HG03045 (cell line): Measurements from ENCODE around the gene VWA3B.
"Not testable (repeated sequence)": the region's sequence is repeated elsewhere in the genome, so short reads cannot be mapped to it uniquely, and the experiment has no call there.

Experiments
- ATAC-seq: cut with Tn5 transposase; IDR thresholded peaks from one replicate; pipeline ENCODE4 v1.9.1; 2021; ENCODE audit warnings: mild to moderate bottlenecking, moderate library complexity; ENCODE audit not compliant: unreplicated experiment

Gene VWA3B

DNA sequence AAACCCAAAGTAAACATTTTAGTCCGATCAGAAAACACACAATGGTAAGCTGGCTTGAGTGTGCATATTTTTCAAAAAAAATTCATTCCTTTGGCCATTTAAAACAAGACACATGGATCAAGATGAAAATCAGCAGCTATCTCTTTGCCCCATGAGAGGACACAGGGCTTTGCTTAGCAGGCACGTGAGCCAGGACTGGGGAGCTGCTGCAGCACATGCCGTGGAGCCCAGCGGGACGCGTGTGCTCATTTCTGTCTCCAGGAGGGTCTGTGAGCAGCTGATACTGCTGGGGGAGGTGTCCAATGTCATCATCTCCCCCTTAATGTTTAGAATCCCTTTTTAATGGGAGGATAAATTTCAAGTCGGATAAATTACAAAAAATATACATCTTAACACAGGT lies 209.5 kb downstream of the VWA3B start:
- ATAC-seq, result no peak

DNA sequence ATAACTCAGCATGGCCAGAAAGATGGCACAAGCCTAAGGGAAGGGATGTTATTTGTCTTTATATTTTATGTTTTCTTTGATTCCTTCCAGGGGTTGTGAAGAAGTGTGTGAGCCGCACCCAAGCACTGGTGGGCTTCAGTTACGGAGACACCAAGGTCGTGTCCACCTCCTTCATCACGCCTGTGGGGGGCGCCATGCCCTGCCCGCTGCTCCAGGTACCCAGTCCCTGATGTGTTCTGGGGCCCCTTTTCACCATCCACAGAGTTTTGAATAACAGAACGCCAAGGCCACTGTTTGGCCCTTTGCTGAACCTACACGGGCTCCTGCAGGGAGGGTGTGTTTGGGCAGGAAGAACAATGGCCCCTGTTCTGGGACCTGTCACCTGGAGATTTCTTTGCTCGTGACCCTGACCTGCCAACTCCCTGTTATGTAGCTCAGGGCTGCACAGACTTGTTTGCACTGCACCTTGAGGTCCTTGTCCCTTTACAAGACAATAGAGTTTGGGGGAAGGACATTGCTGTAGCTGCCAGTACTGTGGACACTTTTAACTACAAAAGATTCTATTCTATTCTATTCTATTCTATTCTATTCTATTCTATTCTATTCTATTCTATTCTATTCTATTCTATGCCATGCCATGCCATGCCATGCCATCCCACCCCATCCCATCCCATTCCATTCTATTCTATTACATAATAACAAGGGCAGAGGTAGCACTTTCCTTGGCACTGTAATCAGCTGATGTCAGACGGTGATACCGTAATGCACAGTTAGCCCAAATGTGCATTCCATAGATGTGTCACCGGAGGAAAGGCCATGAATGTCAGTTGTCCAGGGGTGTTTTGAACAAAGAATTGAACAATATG lies 211.1 kb downstream of the VWA3B start:
- ATAC-seq, result no peak

DNA sequence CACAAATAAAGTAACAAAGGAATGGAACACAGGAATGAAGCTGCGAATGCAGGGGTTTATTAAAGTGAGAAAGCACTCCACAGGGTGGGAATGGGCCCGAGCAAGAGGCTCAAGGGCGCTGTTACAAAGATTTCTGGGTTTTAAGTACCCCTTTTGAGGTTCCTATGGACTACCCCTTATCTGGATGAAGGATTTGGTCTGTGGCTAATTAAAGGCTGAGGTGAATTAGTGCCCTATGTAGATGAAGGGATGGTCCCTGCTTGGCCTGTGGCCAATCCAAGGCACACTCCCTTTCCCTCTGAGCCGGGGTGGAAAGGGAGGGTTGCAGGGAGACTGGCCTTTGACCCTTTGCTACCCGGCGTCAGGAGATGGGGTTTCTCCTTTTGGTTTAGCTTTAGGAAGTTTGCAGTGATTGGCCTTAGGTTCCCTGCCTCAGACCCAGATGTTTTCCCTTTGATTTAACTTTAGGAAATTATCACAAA lies 211.8 kb downstream of the VWA3B start:
- no peak for ATAC-seq

DNA sequence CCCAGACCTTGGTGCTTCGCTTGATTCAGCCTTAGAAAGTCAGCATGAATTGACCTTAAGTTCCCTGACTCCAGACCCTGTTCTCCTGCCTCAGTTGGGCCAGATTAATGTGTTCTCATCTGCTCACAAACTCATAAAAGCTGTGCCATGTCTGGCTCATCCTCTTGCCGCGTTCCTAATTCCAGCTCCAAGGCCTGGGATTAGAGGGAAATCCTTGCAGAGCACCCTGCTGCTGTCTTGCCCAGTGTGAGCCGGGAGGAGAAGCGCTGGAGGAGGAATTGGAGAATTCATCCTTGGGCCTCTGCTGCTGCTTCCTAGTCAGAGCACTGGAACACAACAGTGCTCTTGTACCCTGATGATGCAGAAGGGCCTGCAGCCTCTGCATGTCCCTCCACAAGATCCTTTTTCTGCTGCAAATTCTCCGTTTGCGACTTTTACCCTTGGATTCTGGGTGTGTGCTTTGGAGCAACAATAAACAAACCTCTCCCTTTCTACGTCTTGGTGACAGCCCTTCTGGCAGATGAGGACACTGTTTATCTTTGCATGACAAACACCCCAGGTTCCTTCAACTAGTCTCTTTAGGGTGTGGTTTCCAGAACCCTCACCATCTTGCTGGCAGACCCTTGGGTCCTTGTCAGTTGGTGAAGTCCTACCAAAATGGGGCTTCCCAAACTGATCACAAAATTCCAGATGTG lies 212.4 kb downstream of the VWA3B start:
- no peak for ATAC-seq

DNA sequence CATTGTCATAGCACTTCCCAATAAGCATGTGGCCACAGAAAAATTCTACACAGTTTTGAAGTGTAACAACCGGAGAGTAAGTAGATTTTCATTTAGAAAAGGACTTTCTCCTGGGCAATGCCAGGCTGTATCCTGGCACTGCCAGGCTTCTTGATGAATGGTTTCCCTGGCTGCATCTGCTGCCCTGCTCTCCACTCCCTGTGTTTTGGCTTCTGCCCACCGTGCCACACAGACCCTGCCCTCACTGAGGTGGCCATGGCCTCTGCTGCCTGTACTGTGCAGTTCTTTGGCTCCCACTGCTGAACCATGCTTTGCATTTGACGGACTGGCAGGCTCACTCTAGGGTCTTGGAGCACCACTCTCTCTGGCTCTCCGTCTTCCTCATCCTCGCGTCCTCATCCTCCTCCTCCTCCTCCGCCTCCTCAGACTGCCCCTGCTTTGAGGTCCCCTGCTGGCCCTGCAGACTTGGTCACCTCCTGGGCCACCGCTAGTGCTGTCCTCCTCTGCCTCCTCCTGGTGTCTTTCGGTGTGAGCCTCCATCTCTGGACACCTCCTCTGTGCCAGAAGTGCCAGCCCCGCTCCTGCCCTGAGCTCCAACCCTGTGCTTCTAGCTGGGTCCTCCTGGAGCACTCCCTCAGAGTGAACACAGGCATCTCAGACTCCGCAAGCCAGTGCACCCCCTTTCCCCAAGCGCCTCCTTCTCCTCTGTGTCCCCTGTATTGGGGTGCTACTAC lies 213.3 kb downstream of the VWA3B start:
- ATAC-seq, result no peak

DNA sequence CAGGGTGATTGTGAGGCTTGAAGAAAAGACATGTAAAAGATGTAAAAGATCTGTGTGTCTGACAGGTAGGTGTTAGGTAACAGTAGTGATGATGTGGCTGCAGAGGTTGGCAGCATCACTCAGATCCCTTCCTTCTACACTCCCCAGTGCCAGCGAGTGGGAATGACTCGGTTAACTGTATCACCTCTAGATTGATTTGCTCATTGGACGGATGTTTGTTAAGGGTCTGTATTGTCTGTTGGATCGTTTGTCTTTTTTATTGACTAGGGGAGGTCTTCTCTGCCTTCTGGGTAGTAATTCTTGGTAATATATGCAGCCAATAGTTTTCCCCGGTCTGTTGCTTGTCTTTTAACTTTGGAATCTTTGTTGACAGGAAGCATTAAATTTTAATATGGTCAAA lies 214.5 kb downstream of the VWA3B start:
- ATAC-seq, result no peak

DNA sequence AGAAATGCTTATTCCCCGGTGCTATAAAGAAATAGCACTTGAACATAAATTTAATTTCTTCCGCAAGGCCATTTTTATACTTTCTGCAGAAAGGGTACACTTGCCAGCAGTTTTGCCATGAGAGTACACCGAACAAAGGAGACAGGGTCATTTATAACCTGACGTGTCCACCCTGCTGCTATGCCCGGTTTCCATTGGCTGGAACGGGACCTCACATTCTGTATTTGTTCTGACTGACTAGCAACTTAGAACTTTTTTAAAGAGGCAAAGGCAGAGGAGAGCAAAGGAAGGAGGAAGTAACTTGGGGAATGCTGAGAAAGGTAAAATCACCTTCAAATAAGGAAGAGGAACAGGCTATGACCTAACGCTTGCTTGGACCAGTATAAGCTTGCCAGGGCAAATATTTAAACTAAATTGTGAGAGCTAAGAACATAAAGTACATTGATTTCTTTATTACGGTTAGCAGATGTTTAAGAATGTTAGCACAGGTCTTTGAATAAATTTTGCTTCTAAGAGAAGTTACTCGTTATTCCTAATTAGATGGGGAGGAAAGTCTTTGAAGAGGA lies 220.2 kb downstream of the VWA3B start:
- ATAC-seq, result not testable (repeated sequence)

DNA sequence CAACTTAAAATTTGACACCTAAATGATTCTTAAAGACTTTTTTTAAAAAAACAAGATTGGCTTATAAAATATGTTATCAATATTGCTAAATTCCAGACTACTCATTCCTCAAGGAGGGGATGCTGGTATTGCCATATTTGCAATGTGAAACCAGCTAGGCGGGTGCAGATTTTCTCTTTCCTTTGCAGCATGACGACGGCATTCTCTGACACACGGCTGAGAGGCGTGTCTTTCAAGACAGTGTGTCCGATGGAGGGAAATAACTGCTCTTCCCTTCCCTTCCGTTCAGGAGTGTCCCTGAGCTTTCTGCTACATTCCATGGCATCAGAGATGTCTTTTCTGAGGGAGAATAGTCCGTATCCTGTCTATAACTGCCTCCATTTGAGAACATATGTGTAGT lies 221.1 kb downstream of the VWA3B start:
- no peak for ATAC-seq

DNA sequence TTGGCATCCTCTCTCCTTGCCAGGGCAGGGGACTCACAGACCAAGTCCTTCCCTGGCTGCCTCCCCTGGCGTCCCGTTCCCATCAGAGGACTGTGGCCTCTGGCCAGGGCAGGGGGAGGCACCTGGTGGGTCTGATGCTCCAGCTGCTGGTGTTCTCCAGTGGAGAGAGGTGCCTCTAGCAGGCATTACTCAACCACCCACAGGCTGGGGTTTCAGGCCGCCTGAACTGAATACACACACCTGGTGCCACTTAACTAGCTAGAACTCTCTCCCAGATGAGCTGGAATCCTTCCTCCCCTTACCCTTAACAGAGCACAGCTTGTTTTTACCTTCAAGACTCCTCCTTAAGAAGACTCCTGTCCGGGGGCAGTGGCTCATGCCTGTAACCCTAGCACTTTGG lies 221.6 kb downstream of the VWA3B start:
- ATAC-seq, result no peak

DNA sequence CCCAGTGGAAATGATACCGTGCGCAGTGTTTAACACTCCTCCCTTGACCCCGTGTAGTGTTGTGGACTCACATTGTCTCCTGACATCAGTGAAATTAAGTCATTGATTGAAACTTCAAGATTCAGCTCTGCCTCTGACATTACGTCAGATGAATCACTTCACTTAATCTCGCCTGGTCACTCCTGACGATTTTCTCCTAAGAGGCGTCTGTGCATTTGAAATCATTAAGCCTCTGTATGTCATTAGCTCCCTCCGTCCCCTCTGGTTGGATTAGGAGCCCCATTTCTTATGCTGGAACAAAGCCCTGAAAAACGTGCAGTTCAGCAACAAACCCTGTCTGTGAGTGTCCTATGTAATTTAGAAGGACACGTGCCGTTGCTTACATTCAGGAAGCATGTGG lies 222.6 kb downstream of the VWA3B start:
- ATAC-seq, result no peak

DNA sequence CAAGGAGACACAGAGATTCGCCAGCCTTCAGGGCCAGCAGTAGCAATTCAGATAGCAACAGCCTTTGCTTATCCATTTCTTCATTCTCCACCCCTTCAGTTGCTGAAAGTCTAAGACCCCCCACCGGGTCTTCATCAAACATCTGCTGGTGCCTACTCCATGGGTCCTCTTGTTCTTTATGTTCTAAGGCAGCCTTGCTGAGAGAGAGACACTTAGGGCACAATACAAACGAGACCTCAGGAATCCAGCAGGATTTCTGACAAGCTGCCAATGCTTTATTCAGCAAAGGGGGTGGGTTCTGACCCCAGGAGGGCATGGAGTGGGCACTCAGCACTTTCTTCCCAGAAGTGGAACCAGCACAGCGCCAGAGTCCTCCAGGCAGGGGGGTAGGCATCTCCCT lies 223.0 kb downstream of the VWA3B start:
- no peak for ATAC-seq

DNA sequence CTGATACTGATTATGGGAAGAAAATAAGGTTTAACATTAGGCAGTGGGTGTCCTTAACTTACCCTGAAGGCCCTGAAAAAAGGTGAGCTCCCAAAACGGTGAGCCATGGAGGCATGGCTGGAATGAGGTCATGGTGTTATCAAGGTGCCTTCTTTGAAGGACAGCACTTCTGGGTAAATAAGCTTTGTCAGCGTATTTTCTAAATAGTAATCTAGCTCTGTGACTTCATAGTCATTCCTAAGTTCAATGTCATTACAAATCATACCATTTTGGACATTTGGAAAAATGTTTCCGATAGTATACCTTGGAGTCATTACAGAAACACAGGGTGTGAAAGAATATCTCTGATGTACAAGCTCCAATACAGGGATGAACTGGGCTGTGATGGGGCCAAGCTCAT lies 224.1 kb downstream of the VWA3B start:
- ATAC-seq, result no peak

DNA sequence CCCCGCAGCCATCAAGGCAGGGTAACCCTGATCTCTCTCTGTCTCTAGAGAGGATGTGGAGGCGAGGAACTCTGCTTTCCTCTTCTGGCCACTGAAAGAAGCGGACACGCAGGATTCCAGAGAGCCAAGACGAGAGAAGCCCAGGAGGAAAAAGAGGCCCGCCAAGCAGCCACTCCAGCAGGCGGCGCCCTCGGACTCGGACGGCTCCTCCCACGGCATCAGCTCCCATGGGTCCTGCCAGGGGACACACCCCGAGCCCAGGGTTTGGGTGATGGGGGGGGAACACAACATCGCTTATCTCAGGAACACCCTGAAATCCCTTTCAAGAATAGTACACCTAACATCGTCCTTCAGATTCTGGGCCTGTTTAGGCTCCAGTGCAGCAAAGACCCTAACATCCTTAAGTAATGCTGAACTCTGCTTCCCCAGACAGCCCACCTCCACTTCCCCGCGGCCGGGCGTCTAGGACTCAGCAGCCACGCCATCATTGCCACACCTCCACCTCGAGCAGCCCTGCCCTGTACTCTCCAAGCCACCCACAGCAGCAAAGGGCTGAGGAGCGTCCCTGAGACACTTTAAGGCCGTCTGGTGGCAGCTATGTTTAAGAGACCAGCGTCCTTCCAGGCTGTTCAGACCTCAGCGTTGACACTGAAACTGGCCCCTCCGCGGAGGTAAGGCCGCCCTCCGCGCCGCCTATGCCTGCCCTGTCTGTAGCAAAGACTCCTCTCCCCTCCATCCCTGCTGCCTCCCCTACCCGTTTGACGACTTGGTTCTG lies 225.0 kb downstream of the VWA3B start:
- ATAC-seq, result no peak

DNA sequence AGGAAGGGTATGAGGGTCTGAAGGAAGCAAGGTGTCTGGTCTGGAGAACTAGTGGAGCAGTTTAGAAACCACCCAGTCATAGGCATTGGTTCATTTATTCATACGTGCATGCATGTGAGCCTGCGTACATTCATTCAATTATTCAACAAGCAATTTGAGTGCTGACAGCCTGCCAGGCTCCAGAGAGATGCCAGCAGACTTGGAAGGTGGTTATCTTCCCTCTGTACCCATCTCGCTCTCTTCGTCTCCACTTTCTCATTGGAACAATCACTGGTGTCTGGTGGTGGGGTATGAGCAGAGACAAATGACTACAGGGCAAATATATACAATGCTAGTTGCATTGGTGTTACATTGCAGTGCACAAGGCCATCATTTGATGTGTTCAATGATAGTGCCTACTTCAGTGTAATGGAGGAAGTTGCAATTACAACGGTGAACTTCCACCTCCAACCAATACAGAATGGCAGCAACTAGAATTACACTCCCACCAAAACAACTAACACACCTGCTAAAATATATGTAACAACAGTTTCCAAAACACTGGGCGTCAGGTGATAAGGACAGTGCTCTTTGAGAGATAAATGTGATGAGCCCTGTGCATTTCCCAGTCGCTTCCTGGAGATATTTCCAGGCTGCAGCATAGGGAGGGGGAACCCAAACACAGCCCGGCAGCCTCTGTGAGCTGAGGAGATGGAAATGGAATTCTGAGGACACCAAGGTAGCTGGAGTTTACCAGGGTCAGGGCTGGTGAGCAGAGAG lies 226.7 kb downstream of the VWA3B start:
- no peak for ATAC-seq

DNA sequence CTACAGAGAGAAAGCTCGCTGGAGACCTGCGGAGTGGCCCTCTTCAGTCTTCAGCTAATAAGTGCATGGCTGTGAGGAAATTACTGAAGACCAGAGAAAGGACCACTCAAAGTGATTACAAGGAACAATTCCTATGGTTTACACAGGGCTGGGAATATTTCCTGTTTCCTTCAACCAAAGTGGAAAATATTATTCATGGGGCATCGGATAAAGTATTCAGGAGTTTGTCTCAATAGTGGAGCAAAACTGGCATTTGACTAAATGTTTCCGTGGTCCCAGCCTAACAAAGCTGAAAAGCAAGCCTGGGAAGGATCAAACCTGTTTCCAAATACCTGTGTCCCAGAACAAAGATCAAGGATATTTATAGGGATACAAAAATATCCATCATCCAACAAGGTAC lies 227.3 kb downstream of the VWA3B start:
- no peak for ATAC-seq

DNA sequence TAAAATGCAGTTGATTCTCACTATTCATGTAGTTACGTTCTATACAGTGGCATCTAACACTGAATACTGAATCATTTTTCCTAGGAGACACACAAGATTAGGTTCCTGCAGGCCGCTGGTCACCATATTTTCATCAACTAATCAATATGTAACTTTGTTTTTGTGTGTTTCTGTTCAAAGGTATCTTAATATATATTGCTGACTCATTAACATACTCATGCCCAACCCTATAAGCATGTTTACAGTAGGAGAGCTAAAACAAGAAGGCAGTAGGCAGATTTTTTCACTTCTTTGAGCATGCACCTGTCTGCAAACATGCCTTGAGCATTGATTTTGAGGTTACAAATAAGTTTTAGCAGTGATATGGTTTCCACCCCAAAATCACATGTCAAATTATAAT lies 229.0 kb downstream of the VWA3B start:
- ATAC-seq, result no peak

DNA sequence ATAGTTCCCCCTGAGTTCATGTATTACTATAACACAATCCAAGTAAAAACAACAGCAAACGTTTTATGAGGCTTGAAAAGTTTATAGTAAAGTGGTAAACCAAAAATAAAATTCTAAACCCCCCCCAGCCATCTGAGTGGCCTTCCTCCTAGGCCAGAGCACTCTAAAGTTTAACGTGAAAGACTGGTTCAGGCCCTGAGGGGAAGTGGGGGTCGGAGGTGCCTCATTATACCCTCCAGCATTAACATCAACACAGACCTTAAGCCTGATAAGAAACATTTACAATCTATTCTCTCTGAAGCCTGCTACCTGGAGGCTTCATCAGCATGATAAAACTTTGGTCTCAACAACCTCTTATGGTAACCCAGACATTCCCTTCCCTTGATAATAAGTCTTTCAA lies 230.2 kb downstream of the VWA3B start:
- ATAC-seq, result no peak

DNA sequence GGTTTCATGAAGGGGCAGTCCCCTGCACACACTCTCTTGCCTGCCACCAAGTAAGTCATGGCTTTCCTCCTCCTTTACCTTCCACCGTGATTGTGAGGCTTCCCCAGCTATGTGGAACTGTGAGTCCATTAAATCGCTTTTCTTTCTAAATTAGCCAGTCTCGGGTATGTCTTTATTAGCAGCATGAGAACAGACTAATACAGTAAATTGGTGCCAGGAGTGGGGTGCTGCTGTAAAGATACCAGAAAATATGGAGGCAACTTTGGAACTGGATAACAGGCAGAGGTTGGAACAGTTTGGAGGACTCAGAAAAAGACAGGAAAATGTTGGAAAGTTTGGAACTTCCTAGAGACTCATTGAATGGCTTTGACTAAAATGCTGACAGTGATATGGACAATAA lies 233.2 kb downstream of the VWA3B start:
- not testable (repeated sequence) for ATAC-seq

DNA sequence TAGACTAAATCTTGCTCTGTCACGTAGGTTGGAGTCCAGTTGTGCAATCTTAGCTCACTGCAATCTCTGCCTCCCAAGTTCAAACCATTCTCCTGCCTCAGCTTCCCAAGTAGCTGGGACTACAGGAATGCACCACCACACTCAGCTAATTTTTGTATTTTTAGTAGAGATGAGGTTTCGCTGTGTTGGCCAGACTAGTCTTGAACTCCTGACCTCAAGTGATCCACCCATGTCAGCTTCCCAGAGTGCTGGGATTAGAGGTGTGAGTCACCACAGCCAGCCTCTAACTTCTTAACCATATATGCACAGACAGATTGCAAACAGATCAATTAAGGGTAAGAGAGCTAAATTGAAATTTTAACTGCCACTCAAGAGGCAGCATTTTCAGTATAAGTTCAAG lies 237.2 kb downstream of the VWA3B start:
- ATAC-seq, result no peak

DNA sequence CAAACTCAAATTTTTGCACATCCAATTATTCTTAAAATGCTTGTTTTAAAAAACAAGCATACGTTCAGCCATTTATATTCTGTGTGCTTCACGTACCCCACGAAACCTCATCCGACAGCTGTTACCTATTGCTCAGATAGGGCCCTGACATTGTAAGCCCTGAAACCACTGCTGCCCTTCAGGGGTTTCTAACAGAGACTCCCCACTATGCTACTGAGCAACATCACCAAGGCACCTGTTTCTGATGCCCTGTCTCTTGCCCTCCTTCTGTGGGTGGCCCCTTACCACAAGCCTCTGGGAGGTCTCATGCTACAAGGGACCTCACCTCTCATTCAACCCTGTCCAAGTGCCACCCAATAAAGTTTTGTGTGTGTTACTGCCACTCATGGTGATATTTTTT lies 240.8 kb downstream of the VWA3B start:
- ATAC-seq, result no peak
